HG03342 (cell line): Measurements from ENCODE around the gene NACAD.

Source experiments
- ATAC-seq: cut with Tn5 transposase; IDR thresholded peaks from one replicate; pipeline ENCODE4 v1.9.1; 2021; ENCODE audit warnings: mild to moderate bottlenecking, moderate library complexity; ENCODE audit not compliant: unreplicated experiment

NACAD gene

GRCh38 chr7:45088821-45089340 lies at the start of gene NACAD:
Gene NACAD, minus strand, starts transcription at chr7:45088969. Its CDS starts 75 bp downstream, at chr7:45088894.
- ATAC-seq, result no peak

DNA sequence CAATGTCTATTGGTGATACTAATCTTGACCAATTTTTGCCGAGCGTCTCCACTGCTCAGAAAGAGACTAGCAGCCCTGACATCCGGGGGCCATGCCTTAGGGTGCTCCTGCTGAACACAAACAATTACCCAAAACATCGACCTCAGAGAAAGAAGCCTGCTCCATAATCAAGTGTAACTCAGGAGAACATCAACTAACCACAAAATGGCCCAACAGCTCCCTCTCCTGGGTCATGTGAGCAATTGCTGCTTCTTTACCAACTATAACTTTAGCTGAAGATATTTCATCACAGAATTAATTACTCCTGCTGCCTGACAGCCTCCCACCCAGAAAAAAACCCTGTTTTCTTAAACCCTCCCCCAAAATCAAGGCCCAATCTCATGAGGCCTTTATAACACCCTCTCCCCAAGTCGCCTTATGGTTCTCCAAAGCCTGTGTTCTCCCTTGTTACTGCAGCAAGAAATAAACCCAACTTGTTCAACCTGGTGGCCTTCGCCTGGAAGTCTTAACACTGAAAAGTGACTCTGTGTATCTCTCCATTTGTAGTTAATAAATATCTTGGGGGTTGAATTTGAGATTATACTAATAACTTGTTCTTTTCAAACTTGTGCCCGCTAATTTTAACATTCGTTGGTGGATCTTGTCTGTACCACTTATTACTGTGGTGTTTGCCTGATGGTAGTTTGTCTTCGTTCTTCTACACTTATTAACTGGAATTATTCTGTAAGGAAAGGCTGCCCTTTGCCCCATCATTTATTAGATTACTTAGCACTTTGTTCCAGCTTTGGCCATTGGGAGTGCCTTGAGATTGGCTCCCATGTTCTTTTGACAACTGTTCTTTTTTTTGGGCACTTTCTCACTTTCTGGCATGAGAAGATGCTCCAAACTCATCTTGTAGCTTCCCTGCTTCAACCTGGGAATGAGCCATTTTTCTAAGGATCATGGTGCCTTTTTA lies 47.6 kb upstream of the NACAD start:
- ATAC-seq, result no peak

DNA sequence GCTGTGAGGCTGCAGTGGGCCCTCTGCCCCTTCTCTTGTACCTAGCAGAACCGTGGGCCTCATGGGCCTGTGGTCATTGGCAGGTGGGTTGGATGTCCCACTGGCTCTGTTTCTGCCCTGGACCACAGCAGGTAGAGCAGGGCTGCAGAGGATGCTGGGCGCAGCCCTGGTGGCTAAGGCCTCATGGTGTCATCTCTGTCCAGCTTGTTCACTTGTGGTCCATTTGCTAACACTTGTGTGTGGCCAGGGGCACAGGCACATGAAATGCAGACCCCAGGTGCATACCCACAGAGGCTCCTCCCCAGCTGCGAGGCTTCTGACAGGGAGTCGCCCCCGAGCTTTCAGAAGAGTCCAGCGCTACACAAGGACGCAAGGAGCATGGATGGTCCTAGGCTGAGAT lies 45.1 kb upstream of the NACAD start:
- ATAC-seq, result no peak

DNA sequence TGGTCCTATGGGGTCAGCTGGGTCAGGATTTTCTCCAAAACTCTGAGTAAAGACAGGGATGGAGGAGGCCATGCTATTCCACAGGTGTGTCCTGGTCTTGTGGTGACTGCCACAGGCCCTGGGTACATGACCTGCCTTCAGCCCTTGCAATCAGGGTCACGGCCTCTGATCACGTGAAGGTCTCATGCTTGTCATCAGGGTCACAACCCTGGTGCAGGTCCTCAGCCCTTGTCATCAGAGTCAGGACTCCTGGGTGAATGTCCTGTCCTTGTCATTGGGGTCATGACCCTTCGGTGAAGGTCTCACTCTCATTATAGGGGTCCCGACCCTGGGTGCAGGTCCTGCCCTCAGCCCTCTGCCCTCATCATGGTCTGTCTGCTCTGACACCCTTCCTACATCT lies 44.6 kb upstream of the NACAD start:
- no peak for ATAC-seq

DNA sequence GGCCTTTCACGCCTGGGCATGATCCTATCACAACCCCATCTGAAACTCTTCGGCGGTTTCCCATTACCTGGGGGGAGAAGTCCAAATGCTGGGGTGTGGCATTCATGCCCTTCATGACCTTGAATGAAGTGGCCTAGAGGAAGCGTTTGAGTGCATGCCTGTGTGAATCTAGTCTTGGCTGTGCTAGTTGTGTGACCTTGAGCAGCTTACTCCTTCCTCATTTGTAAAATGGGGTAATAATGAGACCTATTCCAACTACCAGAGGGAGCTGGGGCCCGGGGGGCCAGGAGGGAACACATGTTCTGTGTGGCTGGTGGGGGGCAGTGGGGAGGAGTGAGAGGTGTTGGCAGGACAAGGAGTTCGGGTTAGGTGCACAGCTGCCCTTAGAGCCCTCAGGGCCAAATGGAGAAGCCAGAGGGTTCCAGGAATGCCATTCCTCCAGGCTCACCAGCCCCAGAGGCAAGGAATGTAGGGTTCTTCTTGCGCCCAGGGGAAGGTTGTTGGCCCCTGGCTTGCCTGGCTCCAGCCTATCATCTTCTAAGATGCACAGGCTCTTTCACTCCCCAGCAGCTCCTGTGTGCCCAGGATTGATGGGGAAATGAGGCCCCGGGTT lies 44.0 kb upstream of the NACAD start:
- no peak for ATAC-seq

DNA sequence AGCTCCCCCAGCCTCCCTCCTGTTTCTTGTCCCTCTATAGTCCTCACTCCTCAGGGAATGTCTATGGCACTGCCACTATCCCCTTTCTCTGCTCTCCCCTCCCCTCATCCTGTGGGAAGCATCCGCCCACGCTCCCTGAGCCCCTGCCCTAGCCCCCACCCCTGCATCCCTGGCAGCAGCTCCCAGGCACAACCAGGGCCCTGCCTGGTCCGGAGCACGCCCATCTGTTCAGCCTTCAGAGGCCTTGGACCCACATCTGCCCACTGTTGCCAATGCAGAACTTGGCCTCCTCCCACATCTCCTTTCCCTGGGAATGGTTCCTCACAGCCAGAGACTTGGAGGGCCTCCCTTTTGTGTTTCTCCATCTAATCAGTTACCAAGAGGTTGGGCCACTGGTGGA lies 43.1 kb upstream of the NACAD start:
- ATAC-seq, result no peak

- no peak for ATAC-seq
These were observed 42.1 kb upstream of the NACAD start for GRCh38 chr7:45130910-45131309.

- no peak for ATAC-seq
These were observed 41.1 kb upstream of the NACAD start for GRCh38 chr7:45129906-45130305.

DNA sequence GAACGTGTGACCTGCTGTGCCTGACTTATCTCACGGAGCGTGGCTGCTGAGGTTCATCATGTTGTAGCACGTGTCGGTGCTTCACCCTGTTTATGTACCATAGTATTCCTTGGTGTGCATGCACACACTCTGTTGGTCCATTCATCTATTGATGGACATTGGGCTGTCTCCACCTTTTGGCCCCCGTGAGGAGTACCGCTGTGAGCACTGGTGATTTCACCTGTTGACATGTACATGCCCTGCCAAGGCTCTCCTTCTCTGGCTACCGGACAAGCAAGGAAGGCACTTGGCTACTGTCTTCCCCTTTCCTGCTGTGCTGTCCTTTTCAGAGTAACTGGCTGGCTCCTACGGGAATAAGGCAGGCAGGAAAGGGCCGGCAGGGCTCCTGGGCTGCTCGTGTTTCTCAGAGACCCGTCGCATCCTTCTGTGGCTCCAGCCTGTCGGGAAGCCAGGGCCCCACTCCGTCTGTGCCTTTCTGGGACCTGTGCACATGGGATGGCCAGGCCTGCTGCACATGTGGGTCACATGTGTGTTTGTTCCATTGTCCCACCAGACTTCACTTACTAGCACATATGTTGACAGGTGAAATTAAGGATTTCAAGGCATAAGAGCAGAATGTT lies 40.5 kb upstream of the NACAD start:
- no peak for ATAC-seq

- ATAC-seq, result no peak
These were observed 38.2 kb upstream of the NACAD start for GRCh38 chr7:45126920-45127319.

DNA sequence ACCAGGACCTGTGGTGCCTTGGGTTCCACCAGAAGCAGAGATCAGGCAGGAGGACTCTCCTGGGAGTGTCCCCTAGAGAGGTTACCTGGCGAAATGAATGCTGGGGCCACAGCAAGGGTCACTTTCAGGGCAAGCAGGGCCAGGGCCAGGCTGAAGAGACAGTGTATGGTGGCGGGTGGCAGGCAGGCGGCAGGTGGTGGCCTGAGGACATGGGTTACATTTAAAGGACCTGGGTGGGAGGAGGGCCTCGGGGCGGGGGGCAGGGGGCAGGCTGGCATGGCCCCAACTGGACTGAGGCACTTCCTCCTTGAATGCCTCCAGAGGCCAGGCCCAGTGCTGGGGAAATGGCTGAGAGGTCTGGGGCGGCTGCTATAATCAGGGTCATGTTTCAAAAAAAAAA lies 37.4 kb upstream of the NACAD start:
- no peak for ATAC-seq

- ATAC-seq, result no peak
These were observed 36.6 kb upstream of the NACAD start for GRCh38 chr7:45125193-45125904.

DNA sequence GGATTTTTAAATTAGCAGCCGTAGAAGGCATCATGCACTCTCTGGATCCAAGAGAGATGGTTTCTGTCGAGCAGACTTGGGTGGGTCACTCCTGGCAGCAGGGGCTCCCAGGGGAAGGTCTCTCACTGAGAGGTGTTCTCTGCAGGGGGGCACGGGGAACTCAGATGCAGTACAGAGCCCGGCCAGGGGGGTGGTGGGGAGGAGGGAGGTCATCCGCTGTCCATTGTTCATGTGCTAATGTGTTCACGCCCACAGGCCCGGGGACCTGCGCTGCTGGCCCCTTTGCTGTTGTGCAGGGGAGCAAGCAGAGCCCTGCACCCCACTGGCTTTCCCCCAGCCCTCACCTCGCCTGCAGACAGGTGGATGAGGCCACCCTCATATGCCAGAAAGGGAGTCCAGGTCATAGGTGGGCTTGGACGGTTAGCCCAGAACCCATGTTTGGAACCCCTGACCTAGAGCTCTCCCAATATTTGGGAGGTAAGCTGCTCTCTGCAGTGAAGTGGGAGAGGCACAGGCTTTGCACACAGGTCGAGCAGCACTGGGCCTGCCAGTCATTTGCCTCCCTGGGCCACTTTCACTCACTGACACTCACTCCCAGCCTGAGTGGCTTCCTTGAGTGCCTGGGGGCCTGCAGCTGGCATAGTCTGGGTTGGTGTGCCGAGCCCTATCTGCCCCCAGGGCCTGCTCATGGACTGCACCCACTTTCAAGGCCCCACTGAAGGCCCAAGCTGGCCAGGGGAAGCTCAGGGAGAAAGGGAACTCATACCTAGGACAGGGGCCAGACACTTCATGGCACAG lies 35.3 kb upstream of the NACAD start:
- ATAC-seq, result no peak

DNA sequence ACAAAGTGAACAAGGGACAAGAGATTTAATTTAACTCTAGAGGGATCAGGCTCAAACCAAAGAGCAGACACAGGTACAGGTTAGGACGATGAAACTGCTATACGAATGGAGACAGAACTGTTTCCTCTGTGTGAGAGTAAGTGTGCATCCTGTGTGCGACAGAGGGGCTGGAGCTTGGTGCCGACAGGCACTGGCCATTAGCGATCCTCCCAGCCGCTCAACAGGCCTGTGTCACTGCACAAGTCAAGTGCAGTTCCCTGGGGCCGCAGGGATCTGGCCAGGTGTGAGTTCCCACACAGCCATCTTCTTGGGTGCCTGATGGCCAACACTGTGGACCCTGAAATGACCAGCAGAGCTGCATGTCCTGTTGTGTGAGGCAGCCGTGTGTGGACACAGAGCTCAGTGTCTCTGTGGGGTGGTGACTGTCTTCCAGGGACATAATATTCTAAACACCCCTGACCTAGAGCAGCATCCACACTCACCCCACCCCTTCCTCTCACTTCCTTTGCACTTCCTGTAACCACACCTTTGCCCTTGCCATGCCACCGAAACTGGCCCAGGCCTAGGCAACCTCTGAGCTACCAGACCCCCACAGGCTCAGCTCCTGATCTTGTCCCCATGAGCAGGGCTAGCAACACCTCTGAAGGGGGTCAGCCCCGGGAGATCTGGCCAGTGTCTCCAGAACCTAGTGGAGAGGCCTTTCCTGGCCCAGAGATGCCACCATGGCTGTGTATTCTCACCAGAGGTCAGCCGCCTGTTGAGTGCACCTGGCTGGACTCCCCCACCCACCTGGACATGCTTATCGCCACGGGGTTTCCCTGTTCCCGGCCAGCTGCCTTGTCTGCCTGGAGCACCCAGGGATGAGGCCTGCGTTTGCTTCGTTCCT lies 34.4 kb upstream of the NACAD start:
- ATAC-seq, result no peak

GRCh38 chr7:45119550-45119949 lies 30.8 kb upstream of the NACAD start:
- ATAC-seq, result no peak

- no peak for ATAC-seq
These were observed 30.1 kb upstream of the NACAD start for GRCh38 chr7:45118889-45119331.

GRCh38 chr7:45118292-45118691 lies 29.5 kb upstream of the NACAD start:
- no peak for ATAC-seq

- ATAC-seq, result no peak
These were observed 28.8 kb upstream of the NACAD start for GRCh38 chr7:45117582-45117981.

GRCh38 chr7:45116048-45116447 lies 27.3 kb upstream of the NACAD start:
- no peak for ATAC-seq
